Ascending aorta (tissue), 2 donors: ENCODE data around the gene ZNF575. TPM values are rescaled to one million over a fixed set of nuclear protein-coding genes. Genes with fewer than 3 reads are reported as not detected.

Source experiments
- DNase-seq, 2 donors: peaks; one replicate each; pipeline ENCODE4 v3.0.0-alpha.2; 2019; ENCODE audit warnings: low spot score in 2 of 2
- H3K27ac ChIP-seq, 2 donors: fragments of 200-600 bp; sonication (generic); one replicate each; pipeline ENCODE4 v1.5.1; 2016 to 2017; ENCODE audit warnings: mild to moderate bottlenecking in 1 of 2
- H3K27me3 ChIP-seq: fragments of 200-600 bp; sonication (generic); one replicate; pipeline ENCODE4 v1.5.1; 2017
- H3K36me3 ChIP-seq, 2 donors: fragments of 200-600 bp; sonication (generic); one replicate each; pipeline ENCODE4 v1.5.1; 2016
- H3K4me1 ChIP-seq, 2 donors: fragments of 200-600 bp; sonication (generic); one replicate each; pipeline ENCODE4 v1.5.1; 2016 to 2017; ENCODE audit warnings: mild to moderate bottlenecking in 1 of 2
- H3K4me3 ChIP-seq, 2 donors: fragments of 200-600 bp; sonication (generic); one replicate each; pipeline ENCODE4 v1.5.1; 2016 to 2017; ENCODE audit warnings: mild to moderate bottlenecking in 1 of 2
- H3K9me3 ChIP-seq, 2 donors: fragments of 200-600 bp; sonication (generic); one replicate each; pipeline ENCODE4 v1.5.1; 2016
- intact Hi-C: fragments of 100-400 bp; cut with DNase I; formaldehyde crosslinking; loops from one replicate; pipeline ENCODE4 v1.15.1; 2023
- total RNA-seq: library from RNA; depleted of rRNA; stranded (reverse); fragments of >200 nt; gene quantifications from one replicate; pipeline ENCODE4 v1.1.0, GENCODE V29; 2016
- TF ChIP-seq, protein P1 (sequence below), 3 experiments: fragments of 200-600 bp in 2 of 3; fragments of 450-650 bp in 1 of 3; sonication (generic) in 2 of 3; IDR thresholded peaks; one replicate each; pipeline ENCODE4 v1.5.1; 2016 to 2019; ENCODE audit warnings: antibody characterized with exemption in 3 of 3, mild to moderate bottlenecking in 1 of 3, moderate library complexity in 1 of 3

Gene ZNF575
- total RNA-seq, 1 donor from 2014 or later, result not detected

DNA sequence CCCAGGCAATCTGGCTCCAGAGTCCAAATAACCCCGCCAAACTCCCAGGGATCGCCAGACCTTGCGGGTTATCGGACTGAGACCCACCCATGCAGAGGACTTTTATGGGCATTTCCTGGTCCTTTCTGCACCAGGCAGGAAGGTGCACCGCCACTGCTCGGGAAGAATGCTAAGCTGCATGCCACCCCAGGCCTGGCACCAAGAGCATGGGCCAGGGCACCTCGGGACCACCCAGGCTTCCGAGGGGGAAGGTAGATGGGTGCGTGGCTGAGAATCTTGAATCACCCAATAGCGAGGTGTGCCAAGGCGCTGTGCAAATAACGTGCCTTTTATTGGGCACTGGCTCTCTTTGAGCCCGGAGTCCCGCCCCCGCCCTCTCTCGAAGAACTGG, 422 bp upstream of the ZNF575 start:
- peak overlapping the region; percentile 73 to 75 for H3K4me3 ChIP-seq
- peaks cover 0 to under 1% of the 10 kb centered on the region in 2 donors for H3K36me3 ChIP-seq
- peaks cover 0 to 22% of the 10 kb centered on the region in 2 donors for H3K4me1 ChIP-seq
- H3K27ac ChIP-seq, result peak overlapping the region; percentile 84 to 92
- peak in 1 of 2 donors; percentile 79 for DNase-seq
- TF ChIP-seq, protein P1, sequence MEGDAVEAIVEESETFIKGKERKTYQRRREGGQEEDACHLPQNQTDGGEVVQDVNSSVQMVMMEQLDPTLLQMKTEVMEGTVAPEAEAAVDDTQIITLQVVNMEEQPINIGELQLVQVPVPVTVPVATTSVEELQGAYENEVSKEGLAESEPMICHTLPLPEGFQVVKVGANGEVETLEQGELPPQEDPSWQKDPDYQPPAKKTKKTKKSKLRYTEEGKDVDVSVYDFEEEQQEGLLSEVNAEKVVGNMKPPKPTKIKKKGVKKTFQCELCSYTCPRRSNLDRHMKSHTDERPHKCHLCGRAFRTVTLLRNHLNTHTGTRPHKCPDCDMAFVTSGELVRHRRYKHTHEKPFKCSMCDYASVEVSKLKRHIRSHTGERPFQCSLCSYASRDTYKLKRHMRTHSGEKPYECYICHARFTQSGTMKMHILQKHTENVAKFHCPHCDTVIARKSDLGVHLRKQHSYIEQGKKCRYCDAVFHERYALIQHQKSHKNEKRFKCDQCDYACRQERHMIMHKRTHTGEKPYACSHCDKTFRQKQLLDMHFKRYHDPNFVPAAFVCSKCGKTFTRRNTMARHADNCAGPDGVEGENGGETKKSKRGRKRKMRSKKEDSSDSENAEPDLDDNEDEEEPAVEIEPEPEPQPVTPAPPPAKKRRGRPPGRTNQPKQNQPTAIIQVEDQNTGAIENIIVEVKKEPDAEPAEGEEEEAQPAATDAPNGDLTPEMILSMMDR (IDR thresholded peaks at IDR 0.05), result no peak
- H3K9me3 ChIP-seq, result no peaks in the 10 kb centered on the region
- intact Hi-C loops, result loop anchor here (5.0 kb wide), 1 partner anchor 770 kb away; no protein-coding TSS in a partner anchor
- no peaks in the 10 kb centered on the region for H3K27me3 ChIP-seq

DNA sequence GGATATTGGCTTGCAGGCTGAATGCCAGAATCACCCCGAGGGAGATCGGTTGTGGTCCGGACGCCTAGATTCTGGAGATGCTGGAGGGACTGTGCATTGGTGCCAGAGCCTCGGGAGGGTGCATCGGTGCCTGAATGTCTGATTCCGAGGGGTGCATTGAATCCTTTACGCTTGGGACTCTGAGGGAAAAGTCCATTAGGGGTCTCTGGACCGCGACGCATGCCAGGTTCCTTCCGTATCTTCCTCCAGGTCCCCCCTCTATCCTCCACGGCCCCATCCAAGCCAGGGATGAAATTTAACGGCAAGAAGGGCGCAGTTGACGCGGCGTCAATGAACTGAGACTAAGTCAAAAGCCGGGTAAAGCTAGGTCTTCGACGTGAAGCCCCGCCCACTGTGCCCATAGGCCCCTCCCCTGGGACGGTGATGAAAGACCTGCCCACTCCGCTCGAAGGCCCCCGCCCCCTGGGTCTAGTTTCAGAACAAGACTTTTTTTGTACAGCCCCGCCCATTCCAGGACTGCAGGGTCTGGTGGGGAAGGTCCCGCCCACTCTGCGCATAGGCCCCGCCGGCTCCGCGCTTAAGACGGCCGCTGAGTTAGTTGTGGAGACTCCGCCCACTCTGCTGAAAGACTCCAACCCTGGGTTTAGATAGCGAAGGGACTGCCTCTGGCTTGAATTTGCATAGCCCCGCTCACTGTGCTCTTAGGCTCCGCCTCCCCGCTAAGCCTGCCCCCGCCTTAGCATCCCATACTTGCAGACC, 737 bp downstream of the ZNF575 start:
- intact Hi-C loops, result loop anchor here (1.0 to 5.0 kb wide), 6 partner anchors 29 to 769 kb away; partner anchors contain the start of genes IRGQ, PHLDB3, PINLYP and SMG9
- Histone ChIP-seq H3K27ac (peak overlapping the region; percentile 84 to 92), H3K4me3 (peak overlapping the region; percentile 73 to 75), H3K27me3 (no peaks in the 10 kb centered on the region), H3K4me1 (peaks cover 0 to 22% of the 10 kb centered on the region in 2 donors), H3K9me3 (peaks cover 0 to 4% of the 10 kb centered on the region in 2 donors), H3K36me3 (peaks cover 4 to 12% of the 10 kb centered on the region in 2 donors)
- TF ChIP-seq, protein P1 (IDR thresholded peaks at IDR 0.05), result no peak
- DNase-seq, result peak; percentile 99 to 100

DNA sequence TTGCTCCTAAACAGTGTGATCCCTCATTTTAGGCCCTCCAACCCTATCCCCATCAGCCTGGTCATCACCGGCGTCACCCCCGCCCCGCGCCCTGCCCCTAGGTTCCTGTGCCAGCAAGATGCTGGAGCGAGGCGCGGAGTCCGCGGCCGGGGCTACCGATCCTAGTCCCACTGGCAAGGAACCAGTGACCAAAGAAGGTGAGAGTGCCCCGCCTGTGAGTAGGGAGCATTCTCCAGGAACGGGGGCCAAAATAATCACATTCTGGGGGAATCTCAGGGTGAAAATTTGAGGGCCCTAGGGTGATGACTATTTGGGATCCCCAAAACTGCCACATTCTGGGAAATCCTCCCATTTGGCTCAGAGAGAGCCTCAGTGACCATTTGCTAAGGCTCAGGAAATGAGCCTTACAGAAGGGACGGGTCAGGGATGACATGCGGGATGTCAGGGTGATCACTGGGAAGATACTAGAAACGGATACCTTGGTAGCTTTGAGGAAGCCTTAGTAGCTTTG, 1.4 kb downstream of the ZNF575 start:
- Histone ChIP-seq H3K9me3 (peaks cover 0 to 10% of the 10 kb centered on the region in 2 donors), H3K4me1 (peaks cover 0 to 22% of the 10 kb centered on the region in 2 donors), H3K27ac (peak overlapping the region; percentile 84 to 92), H3K27me3 (no peaks in the 10 kb centered on the region), H3K4me3 (peak overlapping the region; percentile 73 to 75), H3K36me3 (peaks cover 10 to 18% of the 10 kb centered on the region in 2 donors)
- intact Hi-C loops, result loop anchor here (1.0 to 5.0 kb wide), 3 partner anchors 41 to 768 kb away; partner anchors contain the start of genes IRGQ, PINLYP, XRCC1 and ZNF576
- TF ChIP-seq, protein P1 (IDR thresholded peaks at IDR 0.05), result no peak
- DNase-seq, result no peak

DNA sequence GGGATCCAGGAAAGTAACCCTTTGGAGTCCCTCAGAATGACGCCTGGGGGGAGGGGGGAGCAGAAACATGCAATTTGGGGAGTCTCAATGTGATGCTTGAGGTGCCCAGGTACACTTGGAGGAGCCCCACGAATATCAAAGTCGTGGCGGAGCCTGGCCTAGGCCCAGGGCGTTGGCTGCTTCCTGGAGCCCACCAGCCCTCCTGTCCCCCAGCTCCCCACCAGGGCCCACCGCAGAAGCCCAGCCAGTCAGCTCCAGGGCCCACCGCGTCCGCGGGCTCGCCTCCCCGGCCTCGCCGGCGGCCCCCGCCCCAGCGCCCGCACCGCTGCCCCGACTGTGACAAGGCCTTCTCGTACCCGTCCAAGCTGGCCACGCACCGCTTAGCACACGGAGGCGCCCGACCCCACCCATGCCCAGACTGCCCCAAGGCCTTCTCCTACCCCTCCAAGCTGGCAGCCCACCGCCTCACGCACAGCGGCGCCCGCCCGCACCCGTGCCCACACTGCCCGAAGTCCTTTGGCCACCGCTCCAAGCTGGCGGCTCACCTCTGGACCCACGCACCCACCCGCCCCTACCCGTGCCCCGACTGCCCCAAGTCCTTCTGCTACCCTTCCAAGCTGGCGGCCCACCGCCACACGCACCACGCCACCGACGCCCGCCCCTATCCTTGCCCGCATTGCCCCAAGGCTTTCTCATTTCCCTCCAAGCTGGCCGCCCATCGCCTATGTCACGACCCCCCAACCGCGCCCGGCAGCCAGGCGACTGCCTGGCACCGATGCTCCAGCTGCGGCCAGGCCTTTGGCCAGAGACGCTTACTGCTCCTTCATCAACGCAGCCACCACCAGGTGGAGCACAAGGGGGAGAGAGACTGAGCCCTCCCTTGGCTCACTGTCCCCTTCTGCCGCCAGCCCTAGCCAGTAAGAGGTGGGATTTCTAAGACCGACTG, 2.1 kb downstream of the ZNF575 start:
- peaks cover 0 to 10% of the 10 kb centered on the region in 2 donors for H3K9me3 ChIP-seq
- intact Hi-C loops, result loop anchor here (1.0 to 5.0 kb wide), 3 partner anchors 40 to 767 kb away; partner anchors contain the start of genes IRGQ, PINLYP, XRCC1 and ZNF576
- H3K4me1 ChIP-seq, result peaks cover 0 to 22% of the 10 kb centered on the region in 2 donors
- peak overlapping the region; percentile 84 to 92 for H3K27ac ChIP-seq
- no peaks in the 10 kb centered on the region for H3K27me3 ChIP-seq
- H3K4me3 ChIP-seq, result peak overlapping the region; percentile 73 to 75
- H3K36me3 ChIP-seq, result peaks cover 17 to 24% of the 10 kb centered on the region in 2 donors
- TF ChIP-seq, protein P1 (IDR thresholded peaks at IDR 0.05), result peak; percentile 57 to 80 (median 75)
- DNase-seq, result peak in 1 of 2 donors; percentile 89

DNA sequence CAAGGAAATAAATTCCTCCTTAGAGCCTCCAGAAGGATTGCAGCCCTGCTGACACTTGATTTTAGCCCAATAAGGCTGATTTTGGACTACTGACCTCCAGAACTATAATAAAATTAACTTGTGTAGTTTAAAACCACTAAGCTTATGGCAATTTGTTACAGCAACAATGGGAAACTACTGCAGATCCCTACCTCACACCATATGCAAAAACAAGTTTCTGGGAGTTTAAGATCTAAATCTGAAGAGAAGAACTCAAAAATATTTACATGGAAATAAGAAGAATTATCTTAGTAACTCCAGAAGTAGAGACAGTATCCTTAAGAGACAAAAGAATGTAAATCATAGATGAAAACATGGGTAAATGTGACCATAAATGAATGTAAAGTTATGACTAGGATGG, 5.9 kb downstream of the ZNF575 start:
- no peak for DNase-seq
- H3K36me3 ChIP-seq, result peaks cover 41 to 48% of the 10 kb centered on the region in 2 donors
- H3K9me3 ChIP-seq, result peaks cover 0 to 10% of the 10 kb centered on the region in 2 donors
- H3K4me1 ChIP-seq, result peaks cover 0 to 11% of the 10 kb centered on the region in 2 donors
- H3K27me3 ChIP-seq, result no peaks in the 10 kb centered on the region
- TF ChIP-seq, protein P1 (IDR thresholded peaks at IDR 0.05), result no peak
- no peak overlapping the region for H3K4me3 ChIP-seq
- no peak overlapping the region for H3K27ac ChIP-seq
- intact Hi-C loops, result no loop called here
